ENCODE measurements around the gene AMMECR1.
"Not testable (repeated sequence)": the region's sequence is repeated elsewhere in the genome, so short reads cannot be mapped to it uniquely, and the experiment has no call there.

Gene AMMECR1

GRCh38 chrX:110162867-110163266 lies 155.0 kb downstream of the AMMECR1 start:
- DNase-seq = no peak

GRCh38 chrX:110162131-110162530 lies 155.8 kb downstream of the AMMECR1 start:
- DNase-seq = no peak

- DNase-seq = no peak
These were observed 156.6 kb downstream of the AMMECR1 start for GRCh38 chrX:110161361-110161686.

- DNase-seq = peak; percentile 8 to 33
These were observed 158.0 kb downstream of the AMMECR1 start for GRCh38 chrX:110159865-110160264.

- DNase-seq = no peak
These were observed 158.7 kb downstream of the AMMECR1 start for GRCh38 chrX:110159235-110159634.

- DNase-seq = no peak
These were observed 160.4 kb downstream of the AMMECR1 start for GRCh38 chrX:110157444-110157843.

- DNase-seq = peak in 1 of 2 donors; percentile 14
These were observed 161.6 kb downstream of the AMMECR1 start for GRCh38 chrX:110156167-110156754.

GRCh38 chrX:110155759-110156158 lies 162.1 kb downstream of the AMMECR1 start:
- DNase-seq = no peak

GRCh38 chrX:110154328-110154727 lies 163.6 kb downstream of the AMMECR1 start:
- not testable (repeated sequence) for DNase-seq

- no peak for DNase-seq
These were observed 164.0 kb downstream of the AMMECR1 start for GRCh38 chrX:110153896-110154295.

GRCh38 chrX:110153244-110153643 lies 164.6 kb downstream of the AMMECR1 start:
- no peak for DNase-seq

GRCh38 chrX:110146521-110146920 lies 171.4 kb downstream of the AMMECR1 start:
- peak in 1 of 2 donors; percentile 70 for DNase-seq

GRCh38 chrX:110145854-110146253 lies 172.0 kb downstream of the AMMECR1 start:
- peak in 1 of 2 donors; percentile 36 for DNase-seq

GRCh38 chrX:110145311-110145710 lies 172.6 kb downstream of the AMMECR1 start:
- no peak for DNase-seq

Data from inflammatory macrophage treated with lipopolysaccharide for 1 hour (primary cell).